ENCODE data around the gene PITPNM1.
"Not testable (repeated sequence)": the region's sequence is repeated elsewhere in the genome, so short reads cannot be mapped to it uniquely, and the experiment has no call there.

PITPNM1 gene

GRCh38 chr11:67485873-67486361 is 19.2 kb downstream of the PITPNM1 start:
- DNase-seq: not testable (repeated sequence)

- DNase-seq: no peak
Observed at GRCh38 chr11:67484847-67485311, 20.3 kb downstream of the PITPNM1 start.

GRCh38 chr11:67483831-67484665 is 21.1 kb downstream of the PITPNM1 start:
- no peak for DNase-seq

- DNase-seq: peak; percentile 97
Observed at GRCh38 chr11:67482827-67483798, 22.1 kb downstream of the PITPNM1 start, which contains the start of gene AIP. Gene AIP, plus strand, starts transcription at chr11:67483026. Its CDS starts 133 bp downstream, at chr11:67483159.

GRCh38 chr11:67482275-67482826 is 22.8 kb downstream of the PITPNM1 start:
- DNase-seq: no peak

GRCh38 chr11:67477344-67478050 is 27.7 kb downstream of the PITPNM1 start:
- not testable (repeated sequence) for DNase-seq

- not testable (repeated sequence) for DNase-seq
Observed at GRCh38 chr11:67476692-67477091, 28.5 kb downstream of the PITPNM1 start.

GRCh38 chr11:67472882-67473281 is 32.3 kb downstream of the PITPNM1 start:
- no peak for DNase-seq

GRCh38 chr11:67470337-67471002 is 34.7 kb downstream of the PITPNM1 start:
- no peak for DNase-seq

GRCh38 chr11:67469508-67469811 is 35.7 kb downstream of the PITPNM1 start:
- DNase-seq: no peak

- peak; percentile 75 for DNase-seq
Observed at GRCh38 chr11:67468759-67469507, 36.2 kb downstream of the PITPNM1 start, which contains the start of gene TMEM134. Gene TMEM134, minus strand, starts transcription at chr11:67469251. Its CDS starts 59 bp downstream, at chr11:67469192.

GRCh38 chr11:67468456-67468758 is 36.8 kb downstream of the PITPNM1 start:
- DNase-seq: no peak

- no peak for DNase-seq
Observed at GRCh38 chr11:67468056-67468455, 37.1 kb downstream of the PITPNM1 start.

- DNase-seq: no peak
Observed at GRCh38 chr11:67466962-67467771, 38.0 kb downstream of the PITPNM1 start.

- DNase-seq: no peak
Observed at GRCh38 chr11:67466367-67466766, 38.8 kb downstream of the PITPNM1 start.

GRCh38 chr11:67465530-67465929 is 39.6 kb downstream of the PITPNM1 start:
- DNase-seq: not testable (repeated sequence)

- no peak for DNase-seq
Observed at GRCh38 chr11:67465189-67465510, 40.0 kb downstream of the PITPNM1 start.

- DNase-seq: peak; percentile 69
Observed at GRCh38 chr11:67464411-67465188, 40.6 kb downstream of the PITPNM1 start.

GRCh38 chr11:67463680-67464410 is 41.3 kb downstream of the PITPNM1 start:
- no peak for DNase-seq
